HepG2 (cell line): ENCODE data around the gene AGBL1.

Experiments used
- CREB1 ChIP-seq, 2 experiments: fragments of 450-650 bp in 1 of 2; IDR thresholded peaks; 2 replicates each; pipeline ENCODE4 v1.6.1; 2016 to 2017; ENCODE audit warnings: control low read depth in 1 of 2, mild to moderate bottlenecking in 1 of 2, missing compliant biosample characterization in 1 of 2, missing genetic modification characterization in 1 of 2
- NONO ChIP-seq, 2 experiments: fragments of 450-650 bp in 1 of 2; sonication (generic) in 1 of 2; formaldehyde crosslinking in 1 of 2; IDR thresholded peaks in 1 of 2; conservative IDR thresholded peaks in 1 of 2; 2 replicates each; pipeline versions ENCODE4 v1.6.1 to v1.8.0; 2017 to 2022; ENCODE audit warnings: mild to moderate bottlenecking in 1 of 2, missing genetic modification reagents in 1 of 2, moderate library complexity in 1 of 2
- PAX8 ChIP-seq: sonication (generic); formaldehyde crosslinking; IDR thresholded peaks from 2 replicates; pipeline ENCODE4 v1.8.0; 2022; ENCODE audit warnings: mild to moderate bottlenecking, missing genetic modification reagents, borderline replicate concordance
- SNAPC2 ChIP-seq: sonication (generic); formaldehyde crosslinking; IDR thresholded peaks from 2 replicates; pipeline ENCODE4 v1.8.1; 2022; ENCODE audit warnings: mild to moderate bottlenecking, missing genetic modification reagents

GRCh38 chr15:86413191-86413590, 333.5 kb downstream of the AGBL1 start:
- no peak for TF ChIP-seq CREB1 (IDR thresholded peaks at IDR 0.05)
- no peak for TF ChIP-seq CREB1 (CRISPR knock-in tag; IDR thresholded peaks at IDR 0.05)
- no peak for TF ChIP-seq NONO (IDR thresholded peaks at IDR 0.05)
- no peak for TF ChIP-seq NONO (CRISPR knock-in tag; conservative IDR thresholded peaks at IDR 0.05)
- no peak for TF ChIP-seq SNAPC2
- TF ChIP-seq PAX8 (CRISPR knock-in tag), result no peak
